ENCODE results near the gene AEBP2. TPM values are rescaled to one million over a fixed set of nuclear protein-coding genes. Genes with fewer than 3 reads are reported as not detected.

The AEBP2 gene
- total and polyA plus RNA-seq, 9 of the 15 experiments (the other 6 are each of a cell fraction or from before 2014, with no cell fraction given): 5.7 to 43.7 (median 10.3) TPM

- TF ChIP-seq MGA (IDR thresholded peaks at IDR 0.05) (no peak), MCM2 (IDR thresholded peaks at IDR 0.05; ENCODE audit: low read depth) (no peak), ZBTB34 (CRISPR knock-in tag; IDR thresholded peaks at IDR 0.05) (no peak), MIER1 (IDR thresholded peaks at IDR 0.05; ENCODE audit: low read depth) (no peak)
These were observed 106.0 kb downstream of the AEBP2 start (continued) for GRCh38 chr12:19545301-19545700.

All from K562 (cell line).